Measurements from ENCODE around the gene CYP4X1. TPM values are rescaled to one million over a fixed set of nuclear protein-coding genes. Genes with fewer than 3 reads are reported as not detected.
A peak's percentile ranks its signal among the peaks of the same experiment; 100 is the strongest.
"Not testable (repeated sequence)": the region's sequence is repeated elsewhere in the genome, so short reads cannot be mapped to it uniquely, and the experiment has no call there.

The CYP4X1 gene, protein sequence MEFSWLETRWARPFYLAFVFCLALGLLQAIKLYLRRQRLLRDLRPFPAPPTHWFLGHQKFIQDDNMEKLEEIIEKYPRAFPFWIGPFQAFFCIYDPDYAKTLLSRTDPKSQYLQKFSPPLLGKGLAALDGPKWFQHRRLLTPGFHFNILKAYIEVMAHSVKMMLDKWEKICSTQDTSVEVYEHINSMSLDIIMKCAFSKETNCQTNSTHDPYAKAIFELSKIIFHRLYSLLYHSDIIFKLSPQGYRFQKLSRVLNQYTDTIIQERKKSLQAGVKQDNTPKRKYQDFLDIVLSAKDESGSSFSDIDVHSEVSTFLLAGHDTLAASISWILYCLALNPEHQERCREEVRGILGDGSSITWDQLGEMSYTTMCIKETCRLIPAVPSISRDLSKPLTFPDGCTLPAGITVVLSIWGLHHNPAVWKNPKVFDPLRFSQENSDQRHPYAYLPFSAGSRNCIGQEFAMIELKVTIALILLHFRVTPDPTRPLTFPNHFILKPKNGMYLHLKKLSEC
- total RNA-seq: 1 to 10 TPM; 3.2 to 8.7 (median 4.3) TPM
- polyA plus RNA-seq: 4.1 TPM
- long read RNA-seq, donor 1, transcript CYP4X1-201 (12 exons, 2,357 nt): major isoform, 9 of 10 reads
- long read RNA-seq, donor 1, partial matches to known transcripts: 1 of 10 reads
- long read RNA-seq, donor 1, other reads (novel, unspliced or antisense): 0 of 10 reads
- long read RNA-seq, donor 2, partial matches to known transcripts: 1 of 5 reads
- long read RNA-seq, donor 2, other reads (novel, unspliced or antisense): 0 of 5 reads
- long read RNA-seq, donor 3, transcript CYP4X1-201 (12 exons, 2,357 nt): major isoform, 11 of 12 reads
- long read RNA-seq, donor 3, partial matches to known transcripts: 1 of 12 reads
- long read RNA-seq, donor 3, other reads (novel, unspliced or antisense): 0 of 12 reads
- long read RNA-seq, donor 4, partial matches to known transcripts: 1 of 2 reads
- long read RNA-seq, donor 4, other reads (novel, unspliced or antisense): 0 of 2 reads

DNA sequence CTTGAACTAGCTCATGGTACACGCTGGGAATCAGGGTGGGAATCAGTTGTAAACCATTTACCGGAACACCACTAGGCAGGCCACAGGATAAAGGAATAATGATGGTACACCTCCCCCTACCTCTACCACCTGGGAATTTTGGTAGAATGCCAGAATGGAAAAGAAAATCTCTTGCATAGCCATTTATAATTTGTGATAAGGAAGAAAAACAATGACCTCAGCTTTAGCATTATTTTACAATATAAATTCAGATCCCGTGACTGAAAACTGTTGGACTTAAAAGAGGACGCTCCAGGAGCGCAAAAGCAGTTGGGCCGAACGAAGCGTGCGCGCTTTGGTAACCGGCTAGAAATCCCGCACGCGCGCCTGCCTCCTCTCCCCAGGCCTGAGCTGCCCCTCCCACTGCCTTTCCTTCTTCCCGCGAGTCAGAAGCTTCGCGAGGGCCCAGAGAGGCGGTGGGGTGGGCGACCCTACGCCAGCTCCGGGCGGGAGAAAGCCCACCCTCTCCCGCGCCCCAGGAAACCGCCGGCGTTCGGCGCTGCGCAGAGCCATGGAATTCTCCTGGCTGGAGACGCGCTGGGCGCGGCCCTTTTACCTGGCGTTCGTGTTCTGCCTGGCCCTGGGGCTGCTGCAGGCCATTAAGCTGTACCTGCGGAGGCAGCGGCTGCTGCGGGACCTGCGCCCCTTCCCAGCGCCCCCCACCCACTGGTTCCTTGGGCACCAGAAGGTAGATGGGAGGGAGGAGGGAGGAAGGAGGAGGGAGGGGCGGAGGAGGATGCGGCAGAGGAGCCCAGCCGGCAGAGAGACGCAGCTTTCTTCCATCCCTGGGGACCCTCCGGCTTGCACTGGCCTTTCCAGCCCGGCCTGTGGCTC lies at the start of gene CYP4X1:
TSS of gene CYP4X1 (plus strand) at position 402 of the 873 bp plus-strand sequence. CDS start at position 551, 149 bp downstream.
- Histone ChIP-seq H3K27ac (ENCODE audit: low read length) (peak within 1 kb of the TSS; percentile 19), H3K4me3 (ENCODE audit: low read length) (peak within 1 kb of the TSS; percentile 18), H3K9me3 (ENCODE audit: control insufficient read depth, low read length) (no peaks in the 10 kb centered on the region), H3K27me3 (ENCODE audit: control insufficient read depth, insufficient read depth) (no peaks in the 10 kb centered on the region), H3K4me1 (ENCODE audit: control insufficient read depth, insufficient read depth, low read length) (no peaks in the 10 kb centered on the region)
- intact Hi-C loops (cut with DNase I): no loop called here
- DNase-seq (peak; percentile 61 to 83 (median 79)), ATAC-seq (peak; percentile 71 to 73)
- WGBS: 3% methylated on average over 49 of the region's 49 CpGs

DNA sequence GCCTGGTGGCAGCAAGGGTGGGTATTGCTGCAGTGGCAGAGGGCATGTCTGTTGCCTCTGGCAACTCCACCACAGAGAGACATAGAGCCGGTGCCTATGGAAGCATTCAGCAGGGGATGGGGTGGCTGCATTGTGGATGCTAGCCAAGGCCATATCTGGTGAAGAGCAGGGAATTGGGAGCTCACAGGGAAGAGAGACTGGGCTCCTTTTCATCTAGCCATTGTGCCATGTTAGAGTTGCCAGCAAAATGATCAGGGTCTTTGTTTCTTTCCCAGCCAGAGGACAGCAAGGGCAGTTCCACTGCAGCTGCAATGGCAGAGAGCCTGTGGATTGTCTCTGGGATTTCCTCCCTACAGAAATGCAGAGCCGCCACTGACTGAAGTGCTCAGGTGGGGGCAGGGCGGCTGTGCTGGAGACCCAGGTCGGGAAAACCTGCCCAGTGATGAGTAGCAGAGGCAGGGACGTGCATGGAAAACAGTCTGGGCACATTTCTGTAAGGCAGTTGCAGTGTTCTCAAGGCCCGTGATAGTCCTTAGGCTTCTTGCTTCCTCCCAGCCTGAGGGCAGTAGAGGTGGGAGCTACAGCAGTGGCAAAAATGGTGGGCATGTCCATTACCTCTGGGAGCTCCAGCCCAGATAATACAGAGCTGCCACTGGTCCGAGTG lies 40.2 kb upstream of the CYP4X1 start:
- ATAC-seq: no peak
- no peak for DNase-seq
- Histone ChIP-seq H3K27ac (ENCODE audit: low read length) (no peak overlapping the region), H3K4me1 (ENCODE audit: control insufficient read depth, insufficient read depth, low read length) (no peaks in the 10 kb centered on the region), H3K9me3 (ENCODE audit: control insufficient read depth, low read length) (no peaks in the 10 kb centered on the region), H3K27me3 (ENCODE audit: control insufficient read depth, insufficient read depth) (no peaks in the 10 kb centered on the region), H3K4me3 (ENCODE audit: low read length) (no peak overlapping the region)
- intact Hi-C loops (cut with DNase I): no loop called here
- WGBS: 43% methylated on average over 7 of the region's 7 CpGs

DNA sequence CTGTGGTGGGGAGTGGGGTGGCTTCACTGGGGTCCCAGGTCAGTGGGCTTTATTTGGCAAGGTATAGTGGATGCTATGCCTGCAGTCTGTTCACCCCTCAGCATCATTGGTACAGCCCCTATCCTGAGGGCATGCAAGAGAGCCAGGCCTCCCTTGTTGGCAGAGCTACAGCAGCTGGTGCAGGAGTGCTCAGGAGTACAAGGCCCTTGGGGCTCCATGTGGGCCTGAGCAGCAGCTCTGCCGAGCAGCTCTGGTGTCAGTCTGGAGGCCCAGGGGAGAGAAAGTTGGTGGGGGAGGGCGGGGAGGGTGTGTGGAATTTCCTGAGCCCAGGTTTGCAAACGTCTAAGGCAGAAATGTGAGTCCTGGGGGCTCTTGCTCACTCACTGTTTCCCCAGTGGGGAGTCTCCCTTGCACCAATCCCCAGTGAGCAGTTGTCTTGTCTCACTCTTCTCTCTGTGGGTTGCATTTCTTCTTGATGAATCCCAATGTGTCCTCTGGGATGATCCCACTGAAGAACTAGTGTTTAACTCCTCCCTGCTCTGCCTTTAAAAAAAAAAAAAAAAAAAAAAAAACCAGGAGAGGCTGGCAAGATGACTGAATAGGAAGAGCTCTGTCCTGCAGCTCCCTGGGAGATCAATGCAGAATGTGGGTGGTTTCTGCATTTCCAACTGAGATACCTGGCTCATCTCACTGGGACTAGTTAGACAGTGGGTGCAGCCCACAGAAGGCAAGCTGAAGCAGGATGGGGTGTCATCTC lies 39.5 kb upstream of the CYP4X1 start:
- Histone ChIP-seq H3K9me3 (ENCODE audit: control insufficient read depth, low read length) (no peaks in the 10 kb centered on the region), H3K27me3 (ENCODE audit: control insufficient read depth, insufficient read depth) (no peaks in the 10 kb centered on the region), H3K4me3 (ENCODE audit: low read length) (no peak overlapping the region), H3K27ac (ENCODE audit: low read length) (no peak overlapping the region), H3K4me1 (ENCODE audit: control insufficient read depth, insufficient read depth, low read length) (no peaks in the 10 kb centered on the region)
- DNase-seq (no peak), ATAC-seq (no peak)
- 32% methylated on average over 3 of the region's 3 CpGs for WGBS
- intact Hi-C loops (cut with DNase I): no loop called here

DNA sequence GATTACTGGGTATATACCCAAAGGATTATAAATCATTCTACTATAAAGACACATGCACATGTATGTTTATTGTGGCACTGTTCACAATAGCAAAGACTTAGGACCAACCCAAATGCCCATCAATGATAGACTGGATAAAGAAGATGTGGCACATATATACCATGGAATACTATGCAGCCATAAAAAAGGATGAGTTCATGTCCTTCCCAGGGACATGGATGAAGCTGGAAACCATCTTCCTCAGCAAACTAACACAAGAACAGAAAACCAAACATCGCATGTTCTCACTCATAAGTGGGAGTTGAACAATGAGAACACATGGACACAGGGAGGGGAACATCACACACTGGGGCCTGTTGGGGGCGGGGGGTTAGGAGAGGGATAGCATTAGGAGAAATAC lies 32.9 kb upstream of the CYP4X1 start:
- not testable (repeated sequence) for H3K4me3 ChIP-seq (ENCODE audit: low read length); H3K27me3 ChIP-seq (ENCODE audit: control insufficient read depth, insufficient read depth); ATAC-seq; H3K27ac ChIP-seq (ENCODE audit: low read length); H3K4me1 ChIP-seq (ENCODE audit: control insufficient read depth, insufficient read depth, low read length); DNase-seq; H3K9me3 ChIP-seq (ENCODE audit: control insufficient read depth, low read length)
- intact Hi-C loops (cut with DNase I): loop anchor here in 2 of 4 donors (10.0 kb wide), 1 partner anchor 246 kb away; no protein-coding TSS in a partner anchor
- 91% methylated on average over 2 of the region's 2 CpGs for WGBS

DNA sequence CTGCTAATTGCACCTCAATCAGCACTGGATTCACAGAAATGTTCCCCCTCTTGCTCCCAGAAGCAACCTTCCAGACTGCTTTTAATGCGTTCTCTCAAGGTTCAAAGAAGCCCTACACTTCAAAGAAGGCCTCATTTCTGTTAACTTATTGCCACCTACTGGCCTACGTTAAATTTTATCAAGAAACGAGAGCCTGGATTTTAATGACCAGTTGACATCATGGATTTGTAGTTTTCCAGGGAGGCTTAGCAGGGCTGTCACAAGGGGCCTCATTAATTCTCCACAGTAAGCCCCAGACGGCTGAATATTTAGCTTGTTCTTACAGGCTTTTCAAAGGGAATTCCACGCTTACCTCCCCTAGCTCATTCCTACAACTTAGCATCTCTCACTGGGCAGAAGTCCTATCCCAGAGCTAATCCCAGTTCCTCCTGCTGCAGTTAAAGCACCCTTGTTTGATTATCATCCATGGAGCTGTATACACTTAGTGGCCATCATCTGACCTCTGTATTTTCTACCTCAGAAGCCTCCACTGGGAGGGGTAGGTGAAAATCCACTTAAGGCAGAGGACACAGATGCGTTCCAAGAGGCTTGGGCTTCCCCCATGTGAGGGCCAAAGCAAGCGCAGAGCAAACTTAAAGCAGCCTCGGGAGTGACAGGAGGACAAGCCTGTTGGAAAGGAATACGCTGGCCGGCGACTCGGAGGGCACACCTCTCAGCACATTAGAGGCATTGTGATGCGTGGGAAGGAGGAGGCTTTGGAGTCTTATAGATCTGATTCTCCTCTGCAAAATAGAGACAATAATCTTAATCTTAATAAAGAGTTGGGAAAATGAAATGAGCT lies 32.2 kb upstream of the CYP4X1 start:
- ATAC-seq (no peak), DNase-seq (no peak)
- Histone ChIP-seq H3K4me3 (ENCODE audit: low read length) (no peak overlapping the region), H3K9me3 (ENCODE audit: control insufficient read depth, low read length) (no peaks in the 10 kb centered on the region), H3K27me3 (ENCODE audit: control insufficient read depth, insufficient read depth) (no peaks in the 10 kb centered on the region), H3K4me1 (ENCODE audit: control insufficient read depth, insufficient read depth, low read length) (no peaks in the 10 kb centered on the region), H3K27ac (ENCODE audit: low read length) (no peak overlapping the region)
- 45% methylated on average over 13 of the region's 13 CpGs for WGBS
- intact Hi-C loops (cut with DNase I): loop anchor here in 2 of 4 donors (10.0 kb wide), 1 partner anchor 247 kb away; no protein-coding TSS in a partner anchor

DNA sequence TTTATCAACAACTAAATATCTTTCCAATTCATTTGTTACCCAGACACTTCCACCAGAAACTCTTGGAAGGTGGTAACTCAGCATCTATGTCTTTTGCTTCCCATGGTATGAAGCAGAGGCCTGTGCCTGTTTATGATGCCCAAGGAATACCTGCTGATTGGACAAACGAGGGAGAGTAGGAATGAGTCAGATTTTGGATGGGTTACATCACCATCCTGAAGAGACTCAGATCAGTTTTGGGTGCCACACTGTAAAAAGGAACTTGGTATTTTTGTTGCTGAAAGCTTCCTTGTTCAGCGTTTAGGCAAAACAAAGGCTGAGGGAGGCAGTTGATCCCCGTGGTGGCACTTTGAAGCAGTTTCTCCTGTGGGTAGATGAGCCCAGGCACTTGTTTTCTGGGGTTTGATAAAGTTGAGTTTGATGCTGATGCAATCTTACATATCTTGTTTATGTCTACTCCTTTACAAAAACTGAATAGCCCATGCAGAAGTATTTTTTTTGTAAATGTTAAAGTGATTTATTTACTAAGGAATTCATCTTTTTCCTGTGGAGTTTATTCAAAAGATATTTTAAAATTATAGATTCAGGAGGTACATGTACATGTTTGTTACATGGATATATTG lies 26.7 kb upstream of the CYP4X1 start:
- Histone ChIP-seq H3K4me1 (ENCODE audit: control insufficient read depth, insufficient read depth, low read length) (no peaks in the 10 kb centered on the region), H3K27ac (ENCODE audit: low read length) (no peak overlapping the region), H3K4me3 (ENCODE audit: low read length) (no peak overlapping the region), H3K27me3 (ENCODE audit: control insufficient read depth, insufficient read depth) (no peaks in the 10 kb centered on the region), H3K9me3 (ENCODE audit: control insufficient read depth, low read length) (no peaks in the 10 kb centered on the region)
- DNase-seq (no peak), ATAC-seq (no peak)
- intact Hi-C loops (cut with DNase I): loop anchor here in 2 of 4 donors (10.0 kb wide), 1 partner anchor 252 kb away; no protein-coding TSS in a partner anchor
- WGBS: 37% methylated on average over 3 of the region's 3 CpGs

DNA sequence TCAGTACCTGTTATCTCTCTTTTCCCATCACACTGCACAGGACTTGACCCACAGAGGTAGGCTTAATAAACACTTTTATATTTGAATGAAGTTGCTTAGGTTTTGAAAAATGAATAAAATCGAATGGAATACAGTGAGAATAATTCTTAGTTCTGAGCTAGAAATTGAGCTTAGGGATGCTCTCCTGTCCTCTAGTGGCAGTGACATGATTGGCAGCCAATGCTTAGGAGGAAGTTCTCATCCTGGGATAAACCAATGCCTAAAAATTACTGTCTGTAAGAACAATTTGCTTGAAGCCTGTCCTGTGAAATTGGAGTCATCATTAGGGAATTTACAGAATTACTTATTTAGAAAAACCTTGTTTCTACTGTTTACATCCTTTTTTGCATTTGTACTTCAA lies 21.3 kb upstream of the CYP4X1 start:
- Histone ChIP-seq H3K9me3 (ENCODE audit: control insufficient read depth, low read length) (no peaks in the 10 kb centered on the region), H3K27ac (ENCODE audit: low read length) (no peak overlapping the region), H3K4me3 (ENCODE audit: low read length) (no peak overlapping the region), H3K27me3 (ENCODE audit: control insufficient read depth, insufficient read depth) (no peaks in the 10 kb centered on the region), H3K4me1 (ENCODE audit: control insufficient read depth, insufficient read depth, low read length) (no peaks in the 10 kb centered on the region)
- intact Hi-C loops (cut with DNase I): no loop called here
- DNase-seq (no peak), ATAC-seq (no peak)
- WGBS: 25% methylated on average over 1 of the region's 1 CpG

DNA sequence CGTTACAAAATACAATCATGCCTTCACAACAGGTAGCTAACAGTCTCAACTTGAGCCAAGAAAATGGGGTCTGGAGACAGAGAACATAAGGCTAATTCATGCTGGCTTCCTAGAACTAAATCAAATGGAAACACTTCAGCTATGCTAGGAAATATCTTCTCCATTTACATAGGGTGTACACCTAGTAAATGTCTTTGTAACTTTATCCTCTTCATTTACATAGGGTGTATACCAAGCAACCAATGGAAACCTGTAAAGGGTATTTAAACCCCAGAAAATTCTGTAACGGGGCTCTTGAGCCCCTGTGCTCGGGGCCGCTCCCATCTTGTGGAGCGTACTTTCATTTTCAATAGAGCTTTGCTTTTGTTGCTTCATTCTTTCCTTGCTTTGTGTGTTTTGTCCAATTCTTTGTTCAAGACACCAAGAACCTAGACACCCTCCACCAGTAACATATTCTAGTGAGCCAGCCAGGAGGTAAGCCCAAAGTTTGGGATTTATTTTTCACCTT lies 19.5 kb upstream of the CYP4X1 start:
- intact Hi-C loops (cut with DNase I): no loop called here
- Histone ChIP-seq H3K4me3 (ENCODE audit: low read length) (no peak overlapping the region), H3K27me3 (ENCODE audit: control insufficient read depth, insufficient read depth) (no peaks in the 10 kb centered on the region), H3K4me1 (ENCODE audit: control insufficient read depth, insufficient read depth, low read length) (no peaks in the 10 kb centered on the region), H3K27ac (ENCODE audit: low read length) (no peak overlapping the region), H3K9me3 (ENCODE audit: control insufficient read depth, low read length) (no peaks in the 10 kb centered on the region)
- ATAC-seq (no peak), DNase-seq (no peak)
- 88% methylated on average over 5 of the region's 5 CpGs for WGBS
